Kidney epithelial cell (primary cell): ENCODE data around the gene P4HB. TPM values are rescaled to one million over a fixed set of nuclear protein-coding genes. Genes with fewer than 3 reads are reported as not detected.

Experiments used
- DNase-seq: peaks from one replicate; pipeline ENCODE4 v3.0.0-alpha.2; 2010; ENCODE audit warnings: low read depth
- H3K27me3 ChIP-seq: 2 replicates; pipeline ENCODE4 v1.6.0; 2011; ENCODE audit warnings: low read length; ENCODE audit not compliant: control insufficient read depth, insufficient read depth
- H3K36me3 ChIP-seq: 2 replicates; pipeline ENCODE4 v1.5.1; 2011; ENCODE audit warnings: low read length; ENCODE audit not compliant: control insufficient read depth, insufficient read depth
- H3K4me3 ChIP-seq: 2 replicates; pipeline ENCODE4 v1.5.1; 2011; ENCODE audit warnings: low read depth, mild to moderate bottlenecking, control low read depth, low read length
- CTCF ChIP-seq: IDR thresholded peaks from 2 replicates; pipeline ENCODE4 v1.5.1; 2011; ENCODE audit warnings: mild to moderate bottlenecking, moderate library complexity, low read length, control low read depth, inconsistent platforms; ENCODE audit not compliant: insufficient read depth, poor library complexity, severe bottlenecking
- total RNA-seq: library from RNA; depleted of rRNA; stranded (reverse); fragments of >200 nt; gene quantifications from 2 replicates; pipeline ENCODE4 v1.2.3, GENCODE V29; 2015

Gene P4HB
- total RNA-seq, 1 donor from 2014 or later: 870 TPM

- Histone ChIP-seq H3K27me3 (no peaks in the 10 kb centered on the region), H3K4me3 (no peak overlapping the region), H3K36me3 (peaks cover 3% of the 10 kb centered on the region)
- no peak for DNase-seq
- no peak for TF ChIP-seq CTCF
Measured at GRCh38 chr17:81867170-81867990, 7.0 kb upstream of the P4HB start.

- no peaks in the 10 kb centered on the region for H3K27me3 ChIP-seq
- H3K36me3 ChIP-seq: peaks cover 3% of the 10 kb centered on the region
- no peak for DNase-seq
- no peak for TF ChIP-seq CTCF
- no peak overlapping the region for H3K4me3 ChIP-seq
Measured at GRCh38 chr17:81866440-81867169, 6.3 kb upstream of the P4HB start.

GRCh38 chr17:81865733-81866439 is 5.6 kb upstream of the P4HB start:
- DNase-seq: no peak
- H3K4me3 ChIP-seq: no peak overlapping the region
- peaks cover 3% of the 10 kb centered on the region for H3K36me3 ChIP-seq
- TF ChIP-seq CTCF: no peak
- H3K27me3 ChIP-seq: no peaks in the 10 kb centered on the region

- no peak for TF ChIP-seq CTCF
- H3K36me3 ChIP-seq: peaks cover 3% of the 10 kb centered on the region
- no peak overlapping the region for H3K4me3 ChIP-seq
- no peak for DNase-seq
- H3K27me3 ChIP-seq: no peaks in the 10 kb centered on the region
Measured at GRCh38 chr17:81865358-81865732, 5.0 kb upstream of the P4HB start.

- TF ChIP-seq CTCF: peak; percentile 10
- Histone ChIP-seq H3K27me3 (no peaks in the 10 kb centered on the region), H3K36me3 (peaks cover 1% of the 10 kb centered on the region), H3K4me3 (no peak overlapping the region)
- DNase-seq: no peak
Measured at GRCh38 chr17:81863833-81864768, 3.8 kb upstream of the P4HB start.
